Endothelial cell (in vitro differentiated cells): ENCODE measurements around the gene DDHD1. TPM values are rescaled to one million over a fixed set of nuclear protein-coding genes. Genes with fewer than 3 reads are reported as not detected.

Source experiments
- DNase-seq: peaks from one replicate; pipeline ENCODE4 v3.0.0; 2021; ENCODE audit warnings: low spot score
- H3K27ac Mint-ChIP-seq: one replicate; pipeline ENCODE4 v1.8.0; 2021; ENCODE audit warnings: mixed read lengths, inconsistent platforms; ENCODE audit not compliant: unreplicated experiment
- H3K27me3 Mint-ChIP-seq: one replicate; pipeline ENCODE4 v1.8.0; 2021; ENCODE audit warnings: mild to moderate bottlenecking, moderate library complexity, mixed read lengths, inconsistent platforms; ENCODE audit not compliant: unreplicated experiment
- H3K36me3 Mint-ChIP-seq: one replicate; pipeline ENCODE4 v1.8.0; 2021; ENCODE audit warnings: mild to moderate bottlenecking, low read depth, mixed read lengths, inconsistent platforms; ENCODE audit not compliant: unreplicated experiment
- H3K4me1 Mint-ChIP-seq: one replicate; pipeline ENCODE4 v1.8.0; 2021; ENCODE audit warnings: mild to moderate bottlenecking, mixed read lengths, inconsistent platforms; ENCODE audit not compliant: unreplicated experiment
- H3K4me3 Mint-ChIP-seq: one replicate; pipeline ENCODE4 v1.8.0; 2021; ENCODE audit warnings: mild to moderate bottlenecking, mixed read lengths, inconsistent platforms; ENCODE audit not compliant: unreplicated experiment
- H3K9me3 Mint-ChIP-seq: one replicate; pipeline ENCODE4 v1.8.0; 2021; ENCODE audit warnings: mixed read lengths, inconsistent platforms; ENCODE audit not compliant: unreplicated experiment
- CTCF ChIP-seq: fragments of 200-600 bp; sonication (generic); IDR thresholded peaks from one replicate; pipeline ENCODE4 v1.5.0; 2021; ENCODE audit warnings: antibody characterized with exemption; ENCODE audit not compliant: unreplicated experiment
- total RNA-seq: library from RNA; stranded (reverse); fragmentation: NEBNext Ultra II Directional; extraction: Animal tissue kit (Norgen Biotek cat#: 25700); gene quantifications from one replicate; pipeline ENCODE4 v1.2.1, GENCODE V29; 2021; ENCODE audit not compliant: unreplicated experiment

Gene DDHD1
- total RNA-seq, 1 donor from 2014 or later: 4.1 TPM

- TF ChIP-seq CTCF: no peak
- H3K4me1 Mint-ChIP-seq: peaks cover 14% of the 10 kb centered on the region
- H3K4me3 Mint-ChIP-seq: no peak overlapping the region
- no peak overlapping the region for H3K27ac Mint-ChIP-seq
- no peaks in the 10 kb centered on the region for H3K9me3 Mint-ChIP-seq
- H3K27me3 Mint-ChIP-seq: no peaks in the 10 kb centered on the region
- no peak for DNase-seq
- H3K36me3 Mint-ChIP-seq: no peaks in the 10 kb centered on the region
These were observed 149.3 kb downstream of the DDHD1 start for GRCh38 chr14:53003776-53004175.

GRCh38 chr14:53002576-53002975 lies 150.5 kb downstream of the DDHD1 start:
- no peaks in the 10 kb centered on the region for H3K9me3 Mint-ChIP-seq
- no peaks in the 10 kb centered on the region for H3K27me3 Mint-ChIP-seq
- DNase-seq: no peak
- TF ChIP-seq CTCF: no peak
- no peaks in the 10 kb centered on the region for H3K36me3 Mint-ChIP-seq
- peaks cover 14% of the 10 kb centered on the region for H3K4me1 Mint-ChIP-seq
- no peak overlapping the region for H3K27ac Mint-ChIP-seq
- H3K4me3 Mint-ChIP-seq: no peak overlapping the region

GRCh38 chr14:53001787-53002378 lies 151.2 kb downstream of the DDHD1 start:
- TF ChIP-seq CTCF: no peak
- H3K4me1 Mint-ChIP-seq: peaks cover 7% of the 10 kb centered on the region
- no peaks in the 10 kb centered on the region for H3K36me3 Mint-ChIP-seq
- no peak overlapping the region for H3K27ac Mint-ChIP-seq
- no peak for DNase-seq
- H3K4me3 Mint-ChIP-seq: no peak overlapping the region
- no peaks in the 10 kb centered on the region for H3K27me3 Mint-ChIP-seq
- H3K9me3 Mint-ChIP-seq: no peaks in the 10 kb centered on the region

GRCh38 chr14:52998376-52999015 lies 154.6 kb downstream of the DDHD1 start:
- Mint-ChIP-seq H3K9me3 (no peaks in the 10 kb centered on the region), H3K27me3 (no peaks in the 10 kb centered on the region), H3K4me3 (no peak overlapping the region), H3K27ac (no peak overlapping the region), H3K36me3 (no peaks in the 10 kb centered on the region), H3K4me1 (no peaks in the 10 kb centered on the region)
- TF ChIP-seq CTCF: no peak
- no peak for DNase-seq

- no peak overlapping the region for H3K27ac Mint-ChIP-seq
- H3K4me1 Mint-ChIP-seq: no peaks in the 10 kb centered on the region
These were observed 156.6 kb downstream of the DDHD1 start for GRCh38 chr14:52996493-52996892.

More at GRCh38 chr14:52996493-52996892, 156.6 kb downstream of the DDHD1 start:
- Mint-ChIP-seq H3K9me3 (no peaks in the 10 kb centered on the region), H3K36me3 (no peaks in the 10 kb centered on the region), H3K4me3 (no peak overlapping the region), H3K27me3 (no peaks in the 10 kb centered on the region)
- no peak for DNase-seq
- TF ChIP-seq CTCF: no peak
